ENCODE measurements around the gene NDUFAF3. TPM values are rescaled to one million over a fixed set of nuclear protein-coding genes. Genes with fewer than 3 reads are reported as not detected.

Gene NDUFAF3
- total and polyA plus RNA-seq, 2 experiments from 2014 or later = 49.9 to 118 TPM

DNA sequence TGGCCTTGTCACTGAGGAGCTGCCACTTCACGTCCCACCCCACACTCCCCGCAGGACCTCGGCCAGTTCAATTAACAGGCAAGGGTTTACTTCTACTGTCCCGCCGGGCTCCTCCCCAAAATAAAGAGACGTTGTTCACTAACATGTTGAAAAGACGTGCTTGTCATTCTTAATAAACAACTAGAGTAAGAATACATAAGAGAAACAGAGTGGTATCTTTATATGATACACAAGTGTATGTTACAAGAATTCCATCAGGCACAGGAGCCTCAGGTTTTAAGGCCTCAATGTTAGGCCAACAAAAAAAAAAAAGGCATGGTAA, 7.6 kb downstream of the NDUFAF3 start:
- Histone ChIP-seq H3K9me2 (ENCODE audit: insufficient read depth) (no peaks in the 10 kb centered on the region), H3K36me3 (ENCODE audit: insufficient read depth) (peaks cover 48% of the 10 kb centered on the region), H4K20me1 (replicated peaks; ENCODE audit: insufficient read depth) (peaks cover 15% of the 10 kb centered on the region), H3F3A (replicated peaks; ENCODE audit: low read depth) (peaks cover 50% of the 10 kb centered on the region), H3K79me2 (replicated peaks; ENCODE audit: insufficient read depth) (peaks cover 13% of the 10 kb centered on the region), H3K4me2 (peak overlapping the region; percentile 98), H2AFZ (no peak overlapping the region), H3K4me3 (peak overlapping the region; percentile 93), H3K27ac (ENCODE audit: low read depth) (peak overlapping the region; percentile 46), H3K27me3 (ENCODE audit: insufficient read depth) (no peaks in the 10 kb centered on the region), H3K4me1 (ENCODE audit: insufficient read depth) (peaks cover 7% of the 10 kb centered on the region; the same call in 1 of the 2 replicates)
- Mint-ChIP-seq H3K4me3 (peak overlapping the region; percentile 94), H3K4me1 (peaks cover 18% of the 10 kb centered on the region), H3K9me3 (no peaks in the 10 kb centered on the region; the same call in 1 of the 3 replicates), H3K36me3 (ENCODE audit: low read depth) (peaks cover 83% of the 10 kb centered on the region), H3K27me3 (ENCODE audit: insufficient read depth, low read depth, poor library complexity) (peaks cover 22% of the 10 kb centered on the region), H3K27ac (peak overlapping the region; percentile 97)
- TF ChIP-seq, protein P1, sequence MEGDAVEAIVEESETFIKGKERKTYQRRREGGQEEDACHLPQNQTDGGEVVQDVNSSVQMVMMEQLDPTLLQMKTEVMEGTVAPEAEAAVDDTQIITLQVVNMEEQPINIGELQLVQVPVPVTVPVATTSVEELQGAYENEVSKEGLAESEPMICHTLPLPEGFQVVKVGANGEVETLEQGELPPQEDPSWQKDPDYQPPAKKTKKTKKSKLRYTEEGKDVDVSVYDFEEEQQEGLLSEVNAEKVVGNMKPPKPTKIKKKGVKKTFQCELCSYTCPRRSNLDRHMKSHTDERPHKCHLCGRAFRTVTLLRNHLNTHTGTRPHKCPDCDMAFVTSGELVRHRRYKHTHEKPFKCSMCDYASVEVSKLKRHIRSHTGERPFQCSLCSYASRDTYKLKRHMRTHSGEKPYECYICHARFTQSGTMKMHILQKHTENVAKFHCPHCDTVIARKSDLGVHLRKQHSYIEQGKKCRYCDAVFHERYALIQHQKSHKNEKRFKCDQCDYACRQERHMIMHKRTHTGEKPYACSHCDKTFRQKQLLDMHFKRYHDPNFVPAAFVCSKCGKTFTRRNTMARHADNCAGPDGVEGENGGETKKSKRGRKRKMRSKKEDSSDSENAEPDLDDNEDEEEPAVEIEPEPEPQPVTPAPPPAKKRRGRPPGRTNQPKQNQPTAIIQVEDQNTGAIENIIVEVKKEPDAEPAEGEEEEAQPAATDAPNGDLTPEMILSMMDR (conservative IDR thresholded peaks at IDR 0.05; ENCODE audit: low read depth in 2 of 2) = no peak
- TF ChIP-seq POLR2AphosphoS5 (IDR thresholded peaks at IDR 0.05; ENCODE audit: low read depth) (peak; percentile 34), NANOG (IDR thresholded peaks at IDR 0.05; ENCODE audit: borderline replicate concordance) (no peak), JUNB (IDR thresholded peaks at IDR 0.05; ENCODE audit: unreplicated experiment) (no peak), ZNF331 (CRISPR knock-in tag; IDR thresholded peaks at IDR 0.05; ENCODE audit: low read depth) (no peak), ZNF114 (CRISPR knock-in tag; IDR thresholded peaks at IDR 0.05) (no peak)
- TF ChIP-seq, protein P2, sequence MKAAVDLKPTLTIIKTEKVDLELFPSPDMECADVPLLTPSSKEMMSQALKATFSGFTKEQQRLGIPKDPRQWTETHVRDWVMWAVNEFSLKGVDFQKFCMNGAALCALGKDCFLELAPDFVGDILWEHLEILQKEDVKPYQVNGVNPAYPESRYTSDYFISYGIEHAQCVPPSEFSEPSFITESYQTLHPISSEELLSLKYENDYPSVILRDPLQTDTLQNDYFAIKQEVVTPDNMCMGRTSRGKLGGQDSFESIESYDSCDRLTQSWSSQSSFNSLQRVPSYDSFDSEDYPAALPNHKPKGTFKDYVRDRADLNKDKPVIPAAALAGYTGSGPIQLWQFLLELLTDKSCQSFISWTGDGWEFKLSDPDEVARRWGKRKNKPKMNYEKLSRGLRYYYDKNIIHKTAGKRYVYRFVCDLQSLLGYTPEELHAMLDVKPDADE (IDR thresholded peaks at IDR 0.05) = no peak
- TF ChIP-seq, protein P3, sequence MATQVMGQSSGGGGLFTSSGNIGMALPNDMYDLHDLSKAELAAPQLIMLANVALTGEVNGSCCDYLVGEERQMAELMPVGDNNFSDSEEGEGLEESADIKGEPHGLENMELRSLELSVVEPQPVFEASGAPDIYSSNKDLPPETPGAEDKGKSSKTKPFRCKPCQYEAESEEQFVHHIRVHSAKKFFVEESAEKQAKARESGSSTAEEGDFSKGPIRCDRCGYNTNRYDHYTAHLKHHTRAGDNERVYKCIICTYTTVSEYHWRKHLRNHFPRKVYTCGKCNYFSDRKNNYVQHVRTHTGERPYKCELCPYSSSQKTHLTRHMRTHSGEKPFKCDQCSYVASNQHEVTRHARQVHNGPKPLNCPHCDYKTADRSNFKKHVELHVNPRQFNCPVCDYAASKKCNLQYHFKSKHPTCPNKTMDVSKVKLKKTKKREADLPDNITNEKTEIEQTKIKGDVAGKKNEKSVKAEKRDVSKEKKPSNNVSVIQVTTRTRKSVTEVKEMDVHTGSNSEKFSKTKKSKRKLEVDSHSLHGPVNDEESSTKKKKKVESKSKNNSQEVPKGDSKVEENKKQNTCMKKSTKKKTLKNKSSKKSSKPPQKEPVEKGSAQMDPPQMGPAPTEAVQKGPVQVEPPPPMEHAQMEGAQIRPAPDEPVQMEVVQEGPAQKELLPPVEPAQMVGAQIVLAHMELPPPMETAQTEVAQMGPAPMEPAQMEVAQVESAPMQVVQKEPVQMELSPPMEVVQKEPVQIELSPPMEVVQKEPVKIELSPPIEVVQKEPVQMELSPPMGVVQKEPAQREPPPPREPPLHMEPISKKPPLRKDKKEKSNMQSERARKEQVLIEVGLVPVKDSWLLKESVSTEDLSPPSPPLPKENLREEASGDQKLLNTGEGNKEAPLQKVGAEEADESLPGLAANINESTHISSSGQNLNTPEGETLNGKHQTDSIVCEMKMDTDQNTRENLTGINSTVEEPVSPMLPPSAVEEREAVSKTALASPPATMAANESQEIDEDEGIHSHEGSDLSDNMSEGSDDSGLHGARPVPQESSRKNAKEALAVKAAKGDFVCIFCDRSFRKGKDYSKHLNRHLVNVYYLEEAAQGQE (IDR thresholded peaks at IDR 0.05; ENCODE audit: unreplicated experiment) = no peak
- ATAC-seq (no peak), DNase-seq (ENCODE audit: low spot score) (no peak)

DNA sequence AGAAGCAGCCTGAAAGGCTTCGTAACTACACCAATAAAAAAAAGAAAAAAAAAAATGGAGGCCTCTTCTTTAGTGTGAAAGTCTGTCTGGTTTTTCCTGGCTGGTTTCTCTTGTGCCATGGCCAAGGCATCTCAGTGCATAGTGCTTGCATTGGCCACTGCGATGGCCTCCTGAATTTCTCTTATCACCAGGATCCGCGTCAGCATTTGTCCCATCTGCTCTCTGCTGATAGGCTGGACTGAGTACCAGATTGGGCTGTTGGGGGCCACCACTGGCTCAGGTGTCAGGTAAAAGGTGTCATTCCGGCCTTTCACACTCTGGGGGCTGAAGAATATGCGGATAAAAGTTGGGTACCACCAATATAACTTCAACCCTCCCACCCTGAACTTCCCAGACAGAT, 8.4 kb downstream of the NDUFAF3 start:
- Histone ChIP-seq H3K4me2 (no peak overlapping the region), H3K4me3 (no peak overlapping the region), H3F3A (replicated peaks; ENCODE audit: low read depth) (peaks cover 48% of the 10 kb centered on the region), H3K79me2 (replicated peaks; ENCODE audit: insufficient read depth) (peaks cover 13% of the 10 kb centered on the region), H3K27ac (ENCODE audit: low read depth) (peak overlapping the region; percentile 46), H3K27me3 (ENCODE audit: insufficient read depth) (no peaks in the 10 kb centered on the region), H3K9me2 (ENCODE audit: insufficient read depth) (no peaks in the 10 kb centered on the region), H3K4me1 (ENCODE audit: insufficient read depth) (peaks cover 7% of the 10 kb centered on the region; the same call in 1 of the 2 replicates), H3K36me3 (ENCODE audit: insufficient read depth) (peaks cover 48% of the 10 kb centered on the region), H4K20me1 (replicated peaks; ENCODE audit: insufficient read depth) (peaks cover 14% of the 10 kb centered on the region; the same call in 1 of the 2 replicates), H2AFZ (no peak overlapping the region)
- H3K4me3 Mint-ChIP-seq = no peak overlapping the region
- DNase-seq (ENCODE audit: low spot score) = no peak
- H3K27ac Mint-ChIP-seq = no peak overlapping the region
- peaks cover 18% of the 10 kb centered on the region for H3K4me1 Mint-ChIP-seq
- peaks cover 22% of the 10 kb centered on the region for H3K27me3 Mint-ChIP-seq (ENCODE audit: insufficient read depth, low read depth, poor library complexity)
- peaks cover 83% of the 10 kb centered on the region for H3K36me3 Mint-ChIP-seq (ENCODE audit: low read depth)
- no peak for ATAC-seq
- H3K9me3 Mint-ChIP-seq = no peaks in the 10 kb centered on the region; the same call in 1 of the 3 replicates
- TF ChIP-seq CREB1 (CRISPR knock-in tag; IDR thresholded peaks at IDR 0.05; ENCODE audit: low read depth) (no peak), JUNB (IDR thresholded peaks at IDR 0.05; ENCODE audit: unreplicated experiment) (no peak), POLR2AphosphoS5 (IDR thresholded peaks at IDR 0.05; ENCODE audit: low read depth) (no peak), ZNF114 (CRISPR knock-in tag; IDR thresholded peaks at IDR 0.05) (no peak)
- TF ChIP-seq, protein P1 (conservative IDR thresholded peaks at IDR 0.05; ENCODE audit: low read depth in 2 of 2) = no peak
- TF ChIP-seq, protein P2 (IDR thresholded peaks at IDR 0.05) = no peak
